GM19099 (cell line): ENCODE data around the gene ANKH.

Experiments
- POLR2A ChIP-seq: IDR thresholded peaks from 3 replicates; pipeline ENCODE4 v1.6.1; 2011; ENCODE audit warnings: low read depth; ENCODE audit not compliant: insufficient read length; ENCODE audit errors: extremely low read depth

ANKH gene

GRCh38 chr5:14678773-14679334 is 192.7 kb downstream of the ANKH start:
- no peak for TF ChIP-seq POLR2A

GRCh38 chr5:14676320-14676719 is 195.3 kb downstream of the ANKH start:
- TF ChIP-seq POLR2A: no peak

- no peak for TF ChIP-seq POLR2A
Measured at GRCh38 chr5:14675865-14676300, 195.7 kb downstream of the ANKH start.

- no peak for TF ChIP-seq POLR2A
Measured at GRCh38 chr5:14674983-14675854, 196.4 kb downstream of the ANKH start.

GRCh38 chr5:14673443-14673842 is 198.1 kb downstream of the ANKH start:
- TF ChIP-seq POLR2A: no peak

GRCh38 chr5:14672484-14673394 is 198.8 kb downstream of the ANKH start:
- no peak for TF ChIP-seq POLR2A

GRCh38 chr5:14672082-14672481 is 199.5 kb downstream of the ANKH start:
- TF ChIP-seq POLR2A: no peak

GRCh38 chr5:14671414-14671813 is 200.2 kb downstream of the ANKH start:
- no peak for TF ChIP-seq POLR2A

- no peak for TF ChIP-seq POLR2A
Measured at GRCh38 chr5:14669975-14670374, 201.6 kb downstream of the ANKH start.

- no peak for TF ChIP-seq POLR2A
Measured at GRCh38 chr5:14669415-14669814, 202.2 kb downstream of the ANKH start.

- TF ChIP-seq POLR2A: peak; percentile 21
Measured at GRCh38 chr5:14668181-14668591, 203.4 kb downstream of the ANKH start.

GRCh38 chr5:14667770-14668169 is 203.8 kb downstream of the ANKH start:
- no peak for TF ChIP-seq POLR2A

- TF ChIP-seq POLR2A: no peak
Measured at GRCh38 chr5:14667290-14667689, 204.3 kb downstream of the ANKH start.

- TF ChIP-seq POLR2A: no peak
Measured at GRCh38 chr5:14666357-14666756, 205.2 kb downstream of the ANKH start.

GRCh38 chr5:14665949-14666348 is 205.6 kb downstream of the ANKH start:
- TF ChIP-seq POLR2A: peak; percentile 44
